Endodermal cell (in vitro differentiated cells): ENCODE results near the gene TEX14. TPM values are rescaled to one million over a fixed set of nuclear protein-coding genes. Genes with fewer than 3 reads are reported as not detected.

Source experiments
- DNase-seq: peaks from one replicate; pipeline ENCODE4 v3.0.0-alpha.2; 2017
- H3K27ac ChIP-seq: 2 replicates; pipeline ENCODE4 v1.5.1; 2013; ENCODE audit warnings: mild to moderate bottlenecking, low read depth, low read length, moderate library complexity
- H3K27me3 ChIP-seq: 2 replicates; pipeline ENCODE4 v1.6.1; 2013; ENCODE audit warnings: mild to moderate bottlenecking, low read length, moderate library complexity; ENCODE audit not compliant: insufficient read depth, control insufficient read depth, poor library complexity, severe bottlenecking
- H3K36me3 ChIP-seq: 2 replicates; pipeline ENCODE4 v1.7.0; 2013; ENCODE audit warnings: mild to moderate bottlenecking, low read length, moderate library complexity; ENCODE audit not compliant: control insufficient read depth, insufficient read depth
- H3K4me1 ChIP-seq: one replicate; pipeline ENCODE4 v1.7.0; 2013; ENCODE audit warnings: low read length; ENCODE audit not compliant: control insufficient read depth, insufficient read depth
- H3K4me3 ChIP-seq: 2 replicates; pipeline ENCODE4 v1.5.1; 2013; ENCODE audit warnings: mild to moderate bottlenecking, low read length, moderate library complexity
- H3K9ac ChIP-seq: 2 replicates; pipeline ENCODE4 v1.6.1; 2013; ENCODE audit warnings: mild to moderate bottlenecking, low read length, moderate library complexity; ENCODE audit not compliant: poor library complexity, severe bottlenecking; ENCODE audit errors: extremely low read depth
- H3K9me3 ChIP-seq: 2 replicates; pipeline ENCODE4 v1.6.1; 2013; ENCODE audit warnings: mild to moderate bottlenecking, low read length, moderate library complexity; ENCODE audit not compliant: control insufficient read depth
- H3K27ac Mint-ChIP-seq: 2 replicates; pipeline ENCODE4 v1.8.0; 2020; ENCODE audit warnings: mixed read lengths
- H3K27me3 Mint-ChIP-seq: 2 replicates; pipeline ENCODE4 v1.8.0; 2021; ENCODE audit warnings: mild to moderate bottlenecking, mixed read lengths; ENCODE audit not compliant: insufficient read depth
- H3K36me3 Mint-ChIP-seq: 2 replicates; pipeline ENCODE4 v1.8.0; 2020; ENCODE audit warnings: low read depth, mixed read lengths
- H3K4me1 Mint-ChIP-seq: 2 replicates; pipeline ENCODE4 v1.8.0; 2020; ENCODE audit warnings: mixed read lengths
- H3K4me3 Mint-ChIP-seq: 2 replicates; pipeline ENCODE4 v1.8.0; 2020; ENCODE audit warnings: mild to moderate bottlenecking, moderate library complexity, mixed read lengths
- H3K9me3 Mint-ChIP-seq: 2 replicates; pipeline ENCODE4 v1.8.0; 2020; ENCODE audit warnings: mild to moderate bottlenecking, mixed read lengths
- CTCF ChIP-seq: fragments of 200-600 bp; sonication (generic); conservative IDR thresholded peaks from 2 replicates; pipeline ENCODE4 v1.5.0; 2021; ENCODE audit warnings: antibody characterized with exemption, mild to moderate bottlenecking
- WGBS, 2 experiments: methylation state at CpG; one replicate each; pipeline versions ENCODE4 v1.1.5 to v1.1.7; 2013; ENCODE audit warnings: missing lambda C conversion rate in 2 of 2, mixed read lengths in 1 of 2; ENCODE audit not compliant: insufficient coverage in 1 of 2, insufficient read length in 1 of 2; 5-methylcytosine and 5-hydroxymethylcytosine counted together
- total RNA-seq, 2 donors: library from RNA; stranded (reverse); fragmentation: NEBNext Ultra II Directional in 1 of 2; extraction: Animal tissue kit (Norgen Biotek cat#: 25700) in 1 of 2; gene quantifications; 2 replicates in 1 of 2; 3 replicates in 1 of 2; pipeline ENCODE4 v1.2.1, GENCODE V29; 2021

TEX14 gene
- total RNA-seq, 2 donors from 2014 or later = 0.09 to 0.18 TPM

GRCh38 chr17:58575511-58575910 is 116.3 kb downstream of the TEX14 start:
- no peak for TF ChIP-seq CTCF
- no peak overlapping the region for H3K4me3 Mint-ChIP-seq

GRCh38 chr17:58574025-58574424 is 117.8 kb downstream of the TEX14 start:
- no peaks in the 10 kb centered on the region for H3K4me1 ChIP-seq
- Mint-ChIP-seq H3K4me1 (peaks cover 6% of the 10 kb centered on the region), H3K4me3 (no peak overlapping the region), H3K36me3 (no peaks in the 10 kb centered on the region), H3K27me3 (no peaks in the 10 kb centered on the region), H3K9me3 (no peaks in the 10 kb centered on the region), H3K27ac (no peak overlapping the region)
- no peaks in the 10 kb centered on the region for H3K36me3 ChIP-seq
- H3K27me3 ChIP-seq = no peaks in the 10 kb centered on the region
- WGBS, 2 experiments = 93 to 96% methylated on average over 4 of the region's 4 CpGs
- H3K9me3 ChIP-seq = no peaks in the 10 kb centered on the region
- no peak overlapping the region for H3K4me3 ChIP-seq
- no peak overlapping the region for H3K9ac ChIP-seq
- H3K27ac ChIP-seq = no peak overlapping the region
- no peak for DNase-seq
- no peak for TF ChIP-seq CTCF

More at GRCh38 chr17:58575511-58575910, 116.3 kb downstream of the TEX14 start:
- Histone ChIP-seq H3K4me3 (no peak overlapping the region), H3K4me1 (no peaks in the 10 kb centered on the region), H3K27me3 (no peaks in the 10 kb centered on the region), H3K9me3 (no peaks in the 10 kb centered on the region), H3K27ac (no peak overlapping the region), H3K36me3 (no peaks in the 10 kb centered on the region), H3K9ac (no peak overlapping the region)
- Mint-ChIP-seq H3K27me3 (no peaks in the 10 kb centered on the region), H3K27ac (peak overlapping the region; percentile 58), H3K9me3 (no peaks in the 10 kb centered on the region), H3K36me3 (no peaks in the 10 kb centered on the region), H3K4me1 (peaks cover 11% of the 10 kb centered on the region)
- WGBS, 2 experiments = 83 to 100% methylated on average over 1 of the region's 1 CpG
- DNase-seq = no peak

- 57 to 100% methylated on average over 1 to 3 of the region's 3 CpGs for WGBS, 2 experiments
- H3K27ac Mint-ChIP-seq = peak overlapping the region; percentile 53
- DNase-seq = peak; percentile 79
- H3K36me3 Mint-ChIP-seq = no peaks in the 10 kb centered on the region
- Histone ChIP-seq H3K4me1 (no peaks in the 10 kb centered on the region), H3K9ac (no peak overlapping the region), H3K9me3 (no peaks in the 10 kb centered on the region), H3K27me3 (no peaks in the 10 kb centered on the region), H3K4me3 (no peak overlapping the region), H3K36me3 (no peaks in the 10 kb centered on the region), H3K27ac (no peak overlapping the region)
- H3K4me1 Mint-ChIP-seq = peaks cover 8% of the 10 kb centered on the region
- H3K4me3 Mint-ChIP-seq = no peak overlapping the region
- peak; percentile 13 for TF ChIP-seq CTCF
- H3K9me3 Mint-ChIP-seq = no peaks in the 10 kb centered on the region
- no peaks in the 10 kb centered on the region for H3K27me3 Mint-ChIP-seq
Observed at GRCh38 chr17:58572846-58573245, 119.0 kb downstream of the TEX14 start.
